Measurements from ENCODE around the gene NEGR1.
"Not testable (repeated sequence)": the region's sequence is repeated elsewhere in the genome, so short reads cannot be mapped to it uniquely, and the experiment has no call there.

NEGR1 gene

DNA sequence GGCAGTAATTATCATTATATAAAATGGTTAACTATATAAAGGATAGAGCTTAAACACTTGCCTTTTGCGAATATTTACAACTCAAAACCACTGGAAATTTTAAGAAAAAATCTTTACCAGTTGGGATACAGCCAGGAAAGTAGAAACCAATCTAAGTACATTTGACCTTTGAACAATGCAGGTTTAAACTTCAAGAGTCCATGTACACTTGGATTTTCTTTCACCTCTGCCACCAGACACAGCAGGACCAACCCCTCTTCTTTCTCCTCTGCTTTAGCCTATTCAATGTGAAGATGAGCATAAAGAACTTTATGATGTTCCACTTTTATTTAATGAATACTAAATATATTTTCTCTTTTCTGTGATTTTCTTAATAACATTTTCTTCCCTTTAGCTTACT, 361.1 kb downstream of the NEGR1 start:
- DNase-seq = no peak

DNA sequence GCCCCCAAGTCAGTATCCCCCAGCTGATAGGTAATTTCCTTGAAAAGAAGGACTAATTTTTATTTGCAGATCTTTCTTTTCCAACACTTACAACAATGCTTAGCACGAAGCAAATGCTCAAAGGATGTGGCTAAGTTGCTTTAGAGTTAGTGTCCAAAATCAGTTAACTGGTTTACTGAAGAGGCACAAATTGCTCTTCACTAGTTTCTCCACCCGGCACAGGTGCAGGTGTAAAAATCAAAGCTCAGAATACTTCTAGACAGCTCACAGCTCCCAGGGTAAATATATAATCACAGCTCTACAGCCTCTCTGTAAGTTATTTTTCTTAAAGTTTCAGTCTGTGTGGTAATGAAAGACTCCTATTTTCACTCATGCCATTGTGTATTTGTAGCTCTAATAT, 361.8 kb downstream of the NEGR1 start:
- DNase-seq = no peak

DNA sequence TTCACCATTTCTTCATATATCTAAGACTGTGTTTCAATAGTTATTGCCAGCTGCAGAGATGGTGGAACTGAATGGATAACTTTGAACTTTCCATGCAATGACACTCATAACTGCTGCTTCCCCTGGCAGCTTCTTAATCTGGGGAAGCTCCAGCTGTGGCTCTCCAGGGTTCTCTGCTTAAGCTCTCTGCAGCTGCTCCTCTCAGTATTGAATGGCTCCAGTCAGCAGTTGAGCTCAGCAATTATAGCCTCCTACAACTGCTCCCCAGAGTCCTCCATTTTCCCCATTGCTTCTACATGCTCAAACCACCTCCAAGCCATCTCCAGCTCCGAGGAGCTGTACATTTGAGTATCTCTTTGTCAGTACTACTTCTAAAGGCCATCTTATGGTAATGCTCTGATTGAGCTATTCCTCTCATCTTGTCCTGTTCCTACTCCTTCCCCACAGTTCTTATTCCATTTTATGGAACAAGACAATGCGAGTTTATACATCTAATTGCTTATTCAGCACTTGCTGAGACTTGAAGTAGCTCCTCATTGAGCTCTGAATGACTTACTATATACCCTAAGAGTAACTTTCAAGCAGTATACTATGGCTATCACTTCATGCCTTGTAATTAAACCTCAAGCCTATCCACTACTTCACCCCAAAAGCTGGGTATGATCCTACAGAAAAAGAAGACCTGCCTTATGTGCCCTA, 362.4 kb downstream of the NEGR1 start:
- DNase-seq = no peak

GRCh38 chr1:71918630-71919029, 363.7 kb downstream of the NEGR1 start:
- DNase-seq = peak; percentile 66

- DNase-seq = no peak
These were observed 365.4 kb downstream of the NEGR1 start for GRCh38 chr1:71916894-71917293.

GRCh38 chr1:71914626-71915025, 367.7 kb downstream of the NEGR1 start:
- no peak for DNase-seq

- peak; percentile 69 for DNase-seq
These were observed 373.4 kb downstream of the NEGR1 start for GRCh38 chr1:71908871-71909390.

DNA sequence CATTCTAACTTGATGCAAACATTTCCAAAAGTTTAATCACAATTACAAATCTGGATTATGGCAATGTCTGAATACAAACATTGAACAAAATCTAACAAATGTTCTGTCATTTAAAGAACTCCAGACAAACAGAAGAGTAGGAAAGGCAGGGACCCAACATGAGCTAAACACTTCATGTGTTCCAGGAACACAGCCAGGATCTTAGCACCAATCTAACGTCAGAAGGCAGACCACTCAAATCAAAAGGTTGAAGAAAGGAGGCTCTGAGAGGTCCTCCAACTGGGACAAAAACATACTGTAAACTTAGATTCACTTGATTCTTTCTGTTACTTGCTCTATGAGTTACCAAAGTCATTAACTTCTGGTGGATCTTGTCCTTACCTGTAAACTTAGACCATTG, 374.0 kb downstream of the NEGR1 start:
- no peak for DNase-seq

DNA sequence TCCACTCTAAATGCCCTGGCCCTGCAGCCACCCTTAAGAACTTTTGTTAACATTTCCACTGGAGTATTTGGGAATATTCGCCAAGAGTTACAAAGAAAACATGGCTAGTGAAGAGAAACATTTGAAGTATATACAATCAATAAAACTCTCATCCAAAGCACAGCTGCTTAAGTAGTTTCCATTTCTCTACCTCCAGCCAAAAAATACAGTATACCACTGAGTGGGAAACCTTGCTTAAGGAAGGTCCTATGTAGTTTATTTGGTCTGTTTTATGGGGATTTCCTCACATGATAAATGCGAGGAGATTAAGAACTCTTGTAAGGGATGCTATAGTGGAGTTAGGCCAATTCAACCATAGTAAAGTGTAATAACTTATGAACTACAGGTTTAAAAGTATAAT, 382.5 kb downstream of the NEGR1 start:
- DNase-seq = no peak

DNA sequence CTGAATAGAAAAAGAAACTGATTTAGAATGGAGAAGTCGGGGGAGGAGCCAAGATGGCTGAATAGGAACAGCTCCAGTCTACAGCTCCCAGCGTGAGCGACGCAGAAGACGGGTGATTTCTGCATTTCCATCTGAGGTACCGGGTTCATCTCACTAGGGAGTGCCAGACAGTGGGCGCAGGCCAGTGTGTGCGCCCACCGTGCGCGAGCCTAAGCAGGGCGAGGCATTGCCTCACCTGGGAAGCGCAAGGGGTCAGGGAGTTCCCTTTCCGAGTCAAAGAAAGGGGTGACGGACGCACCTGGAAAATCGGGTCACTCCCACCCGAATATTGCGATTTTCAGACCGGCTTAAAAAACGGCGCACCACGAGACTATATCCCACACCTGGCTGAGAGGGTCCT, 394.2 kb downstream of the NEGR1 start:
- not testable (repeated sequence) for DNase-seq

DNA sequence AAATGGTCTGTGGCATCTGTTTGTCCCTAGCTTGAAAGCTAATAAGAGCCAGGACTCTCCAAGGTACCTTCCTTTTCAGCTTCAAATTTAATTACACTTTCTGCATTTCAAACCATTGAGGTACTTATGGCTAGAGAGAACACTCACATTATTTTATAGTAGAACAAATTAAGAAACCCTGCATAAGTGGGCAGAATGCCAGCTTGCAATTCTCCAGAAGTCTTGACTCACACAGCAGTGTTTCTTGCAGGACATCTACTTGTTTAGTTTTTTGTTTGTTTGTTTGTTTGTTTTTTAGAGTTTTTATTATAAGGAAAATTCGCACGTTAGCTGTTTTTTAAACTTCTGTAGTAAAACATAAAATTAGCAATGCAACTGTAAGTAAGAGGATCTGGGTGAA, 397.2 kb downstream of the NEGR1 start:
- DNase-seq = peak; percentile 41

DNA sequence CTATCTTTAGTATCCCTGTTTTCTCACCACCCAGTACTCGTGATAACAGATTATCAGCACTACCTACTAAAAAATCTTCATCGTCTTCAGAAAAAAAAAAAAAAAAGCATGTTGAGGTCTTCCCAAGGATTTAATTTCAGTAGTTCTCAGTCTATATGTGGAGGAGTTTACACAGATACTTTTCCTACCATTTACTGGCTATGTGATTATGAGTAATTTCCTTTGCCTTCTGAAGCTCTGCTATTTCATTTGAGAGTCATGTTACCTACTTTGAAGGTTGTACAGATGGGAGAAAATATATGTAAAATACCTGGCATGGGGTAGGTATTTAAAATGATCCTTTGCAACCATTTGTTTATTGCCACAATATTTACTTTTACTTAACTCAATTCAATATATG, 399.7 kb downstream of the NEGR1 start:
- peak; percentile 85 for DNase-seq

DNA sequence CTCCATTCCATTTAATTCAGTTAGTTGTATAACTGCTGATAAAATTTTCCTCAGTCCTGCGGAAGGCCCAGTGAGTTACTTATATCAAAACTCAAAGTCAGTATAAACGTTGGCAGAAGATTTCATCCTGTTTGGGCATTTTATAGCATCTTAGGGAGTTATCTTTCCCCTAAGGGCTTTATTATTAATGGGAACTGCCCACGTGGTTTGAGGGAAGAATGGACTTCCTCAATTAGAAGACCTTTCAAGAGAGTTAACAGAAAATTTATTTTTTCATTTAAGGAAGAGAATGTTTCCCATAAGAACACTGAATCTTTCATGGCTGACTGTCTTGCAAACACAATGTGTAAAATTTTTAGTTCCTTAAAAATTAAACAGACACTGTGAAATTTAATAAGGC, 400.1 kb downstream of the NEGR1 start:
- peak; percentile 49 for DNase-seq

- DNase-seq = no peak
These were observed 400.7 kb downstream of the NEGR1 start for GRCh38 chr1:71881611-71882010.

DNA sequence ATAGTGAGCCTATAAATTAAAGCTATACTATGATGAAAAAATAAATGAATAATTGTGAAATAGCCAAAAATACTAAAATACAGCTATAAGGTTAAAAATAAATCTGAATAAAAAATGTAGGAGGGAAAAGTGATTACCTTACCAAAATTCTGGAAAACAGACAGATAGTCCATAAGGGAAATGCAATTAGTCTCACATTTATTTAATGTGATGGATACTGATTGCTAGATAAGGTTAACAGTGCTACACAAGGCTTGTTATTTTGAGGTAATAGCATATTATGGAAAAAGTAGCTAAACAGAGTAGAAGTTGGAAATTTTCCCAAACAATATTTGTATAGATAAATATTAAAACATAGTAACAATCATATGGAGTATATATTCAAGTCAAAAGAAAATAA, 413.0 kb downstream of the NEGR1 start:
- DNase-seq = no peak

- DNase-seq = no peak
These were observed 419.6 kb downstream of the NEGR1 start for GRCh38 chr1:71862756-71863155.

- DNase-seq = no peak
These were observed 421.3 kb downstream of the NEGR1 start for GRCh38 chr1:71861022-71861421.

DNA sequence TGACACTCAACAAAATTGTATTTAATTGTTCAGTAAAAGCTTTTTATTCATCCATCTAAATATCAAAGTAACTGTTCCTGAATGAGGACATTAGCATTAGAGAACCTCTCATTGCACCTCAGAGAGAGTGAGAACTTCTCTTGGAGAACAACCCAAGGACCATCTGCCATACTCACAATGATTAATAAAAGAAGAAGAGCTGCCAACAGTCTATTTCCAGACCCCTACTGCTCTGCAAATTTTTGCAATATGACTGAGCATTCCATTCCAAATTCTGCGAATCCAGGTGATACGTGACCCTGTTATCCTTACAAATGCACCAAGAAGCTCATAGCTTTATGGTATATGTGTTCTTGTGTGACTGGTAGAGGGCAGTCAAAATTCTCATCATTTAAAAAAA, 422.5 kb downstream of the NEGR1 start:
- DNase-seq = no peak

GRCh38 chr1:71857862-71858261, 424.5 kb downstream of the NEGR1 start:
- DNase-seq = no peak

- no peak for DNase-seq
These were observed 429.0 kb downstream of the NEGR1 start for GRCh38 chr1:71853360-71853759.

- no peak for DNase-seq
These were observed 431.4 kb downstream of the NEGR1 start for GRCh38 chr1:71850936-71851335.

GRCh38 chr1:71850515-71850914, 431.8 kb downstream of the NEGR1 start:
- DNase-seq = no peak

GRCh38 chr1:71843012-71843411, 439.3 kb downstream of the NEGR1 start:
- no peak for DNase-seq

DNA sequence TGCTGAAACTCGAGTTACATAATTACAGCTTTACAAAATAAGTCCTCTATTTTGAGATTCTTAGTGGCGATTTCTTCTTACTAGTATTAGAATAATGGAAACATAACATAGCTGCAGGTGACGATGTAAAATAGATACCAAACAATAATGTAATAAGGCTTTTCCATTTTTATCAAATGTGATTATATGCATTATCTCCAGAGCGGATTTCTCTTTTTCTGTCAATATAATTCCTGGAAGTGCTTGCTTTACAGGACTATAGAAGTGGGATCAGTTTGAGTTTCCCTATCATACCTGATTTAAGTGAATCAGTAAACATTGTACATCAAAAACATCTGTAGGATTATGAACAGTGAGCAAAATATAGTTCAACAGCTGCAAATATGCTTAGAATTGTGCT, 442.5 kb downstream of the NEGR1 start:
- DNase-seq = no peak

DNA sequence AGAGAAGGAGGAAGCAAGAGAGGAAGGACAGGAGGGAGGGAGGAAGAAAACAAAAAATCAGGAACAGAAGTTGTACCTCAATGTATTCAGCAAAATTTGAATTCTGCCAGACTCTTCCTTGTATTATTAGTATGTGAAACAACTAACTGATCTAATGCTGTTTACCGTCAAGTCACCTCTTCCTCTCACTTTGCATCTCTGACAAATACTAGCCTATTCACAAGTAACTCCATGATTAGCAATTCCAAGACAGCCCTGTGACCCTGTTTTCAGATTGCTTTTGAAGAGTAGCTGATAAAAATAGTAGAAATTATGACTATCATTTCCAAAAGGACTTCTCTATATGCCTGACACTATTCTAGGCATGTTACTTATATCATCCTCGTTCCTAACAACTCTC, 445.4 kb downstream of the NEGR1 start:
- no peak for DNase-seq

All from NCI-H748 treated with DMSO at 0.1 percent for 48 hours (cell line).